ENCODE data around the gene PFDN4.

Gene PFDN4

DNA sequence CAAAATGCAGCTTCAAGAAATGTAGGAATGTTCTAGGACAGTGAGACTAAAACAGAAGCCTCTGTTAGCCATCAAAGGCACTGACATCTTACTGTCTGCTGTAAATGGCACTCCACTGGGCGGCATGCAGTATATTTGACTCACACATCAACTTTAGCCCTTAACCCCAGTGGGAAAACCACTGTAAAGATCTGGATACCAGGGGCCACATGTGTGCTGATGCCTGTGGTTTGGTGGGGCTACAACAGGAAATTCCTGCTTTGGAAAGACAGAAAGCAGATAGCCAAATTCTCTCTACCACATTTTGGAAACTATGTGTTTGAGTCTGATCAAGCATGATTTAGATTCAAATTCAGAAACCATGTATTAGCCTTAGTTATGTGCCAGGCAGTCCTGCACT lies 4.3 kb downstream of the PFDN4 start:
- H3K4me1 ChIP-seq (ENCODE audit: low read depth, poor library complexity, severe bottlenecking), result peaks cover 16% of the 10 kb centered on the region
- no peaks in the 10 kb centered on the region for H3K27me3 ChIP-seq (ENCODE audit: insufficient read depth, low read depth)
- no peak overlapping the region for H3K4me2 ChIP-seq
- TF ChIP-seq, protein P1, sequence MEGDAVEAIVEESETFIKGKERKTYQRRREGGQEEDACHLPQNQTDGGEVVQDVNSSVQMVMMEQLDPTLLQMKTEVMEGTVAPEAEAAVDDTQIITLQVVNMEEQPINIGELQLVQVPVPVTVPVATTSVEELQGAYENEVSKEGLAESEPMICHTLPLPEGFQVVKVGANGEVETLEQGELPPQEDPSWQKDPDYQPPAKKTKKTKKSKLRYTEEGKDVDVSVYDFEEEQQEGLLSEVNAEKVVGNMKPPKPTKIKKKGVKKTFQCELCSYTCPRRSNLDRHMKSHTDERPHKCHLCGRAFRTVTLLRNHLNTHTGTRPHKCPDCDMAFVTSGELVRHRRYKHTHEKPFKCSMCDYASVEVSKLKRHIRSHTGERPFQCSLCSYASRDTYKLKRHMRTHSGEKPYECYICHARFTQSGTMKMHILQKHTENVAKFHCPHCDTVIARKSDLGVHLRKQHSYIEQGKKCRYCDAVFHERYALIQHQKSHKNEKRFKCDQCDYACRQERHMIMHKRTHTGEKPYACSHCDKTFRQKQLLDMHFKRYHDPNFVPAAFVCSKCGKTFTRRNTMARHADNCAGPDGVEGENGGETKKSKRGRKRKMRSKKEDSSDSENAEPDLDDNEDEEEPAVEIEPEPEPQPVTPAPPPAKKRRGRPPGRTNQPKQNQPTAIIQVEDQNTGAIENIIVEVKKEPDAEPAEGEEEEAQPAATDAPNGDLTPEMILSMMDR (conservative IDR thresholded peaks at IDR 0.05; ENCODE audit: low read depth, low read length), result no peak
- H2AFZ ChIP-seq (ENCODE audit: low read depth), result no peak overlapping the region
- no peaks in the 10 kb centered on the region for H3K36me3 ChIP-seq (ENCODE audit: insufficient read depth)
- H3K79me2 ChIP-seq (ENCODE audit: insufficient read depth, low read depth), result peaks cover 50% of the 10 kb centered on the region
- no peak overlapping the region for H3K4me3 ChIP-seq (IDR thresholded peaks at IDR 0.05; ENCODE audit: insufficient read depth, low read depth, low read length)
- no peaks in the 10 kb centered on the region for H4K20me1 ChIP-seq (ENCODE audit: insufficient read depth)
- H3K27ac ChIP-seq, result no peak overlapping the region
- no peak overlapping the region for H3K9ac ChIP-seq

GRCh38 chr20:54212871-54213270 lies 5.0 kb downstream of the PFDN4 start:
- Histone ChIP-seq H3K36me3 (ENCODE audit: insufficient read depth) (no peaks in the 10 kb centered on the region), H3K27me3 (ENCODE audit: insufficient read depth, low read depth) (no peaks in the 10 kb centered on the region), H4K20me1 (ENCODE audit: insufficient read depth) (no peaks in the 10 kb centered on the region), H3K9ac (no peak overlapping the region), H3K4me3 (IDR thresholded peaks at IDR 0.05; ENCODE audit: insufficient read depth, low read depth, low read length) (no peak overlapping the region), H3K79me2 (ENCODE audit: insufficient read depth, low read depth) (peaks cover 50% of the 10 kb centered on the region), H2AFZ (ENCODE audit: low read depth) (no peak overlapping the region), H3K4me1 (ENCODE audit: low read depth, poor library complexity, severe bottlenecking) (peaks cover 13% of the 10 kb centered on the region), H3K4me2 (no peak overlapping the region), H3K27ac (no peak overlapping the region)
- TF ChIP-seq, protein P1 (conservative IDR thresholded peaks at IDR 0.05; ENCODE audit: low read depth, low read length), result no peak

GRCh38 chr20:54214566-54214965 lies 6.7 kb downstream of the PFDN4 start:
- Histone ChIP-seq H3K4me2 (no peak overlapping the region), H3K4me3 (IDR thresholded peaks at IDR 0.05; ENCODE audit: insufficient read depth, low read depth, low read length) (no peak overlapping the region), H3K27me3 (ENCODE audit: insufficient read depth, low read depth) (no peaks in the 10 kb centered on the region), H3K27ac (no peak overlapping the region), H2AFZ (ENCODE audit: low read depth) (no peak overlapping the region), H3K4me1 (ENCODE audit: low read depth, poor library complexity, severe bottlenecking) (peaks cover 5% of the 10 kb centered on the region), H3K36me3 (ENCODE audit: insufficient read depth) (no peaks in the 10 kb centered on the region), H3K79me2 (ENCODE audit: insufficient read depth, low read depth) (peaks cover 37% of the 10 kb centered on the region), H4K20me1 (ENCODE audit: insufficient read depth) (no peaks in the 10 kb centered on the region), H3K9ac (no peak overlapping the region)
- TF ChIP-seq, protein P1 (conservative IDR thresholded peaks at IDR 0.05; ENCODE audit: low read depth, low read length), result no peak

DNA sequence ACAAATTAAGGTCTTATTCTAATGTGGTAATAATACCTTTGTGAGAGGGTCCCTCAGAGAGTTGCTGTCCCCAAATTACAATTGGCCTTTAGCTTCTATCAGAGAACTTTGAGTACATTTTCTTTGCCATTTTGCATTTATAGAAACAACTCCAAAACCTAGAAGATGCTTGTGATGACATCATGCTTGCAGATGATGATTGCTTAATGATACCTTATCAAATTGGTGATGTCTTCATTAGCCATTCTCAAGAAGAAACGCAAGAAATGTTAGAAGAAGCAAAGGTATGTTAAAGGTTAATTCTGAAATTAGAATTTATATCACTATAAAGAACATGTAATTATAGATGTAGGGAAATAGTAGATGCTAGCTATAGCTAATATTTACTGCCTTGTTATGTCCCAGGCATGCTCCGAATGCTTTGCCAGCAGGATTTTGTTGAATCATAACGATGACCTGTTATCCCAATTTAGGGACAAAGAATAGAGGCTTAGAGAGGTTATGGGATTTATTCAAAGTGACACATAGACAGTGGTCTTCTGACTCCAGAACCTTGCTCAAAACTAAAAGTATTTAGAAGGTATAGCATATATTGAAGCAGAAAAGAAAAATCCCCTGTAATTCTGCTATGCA lies 7.4 kb downstream of the PFDN4 start:
- Histone ChIP-seq H3K79me2 (ENCODE audit: insufficient read depth, low read depth) (peaks cover 30% of the 10 kb centered on the region), H3K9ac (no peak overlapping the region), H3K27ac (no peak overlapping the region), H3K4me3 (IDR thresholded peaks at IDR 0.05; ENCODE audit: insufficient read depth, low read depth, low read length) (no peak overlapping the region), H3K36me3 (ENCODE audit: insufficient read depth) (no peaks in the 10 kb centered on the region), H3K4me1 (ENCODE audit: low read depth, poor library complexity, severe bottlenecking) (no peaks in the 10 kb centered on the region), H4K20me1 (ENCODE audit: insufficient read depth) (no peaks in the 10 kb centered on the region), H3K27me3 (ENCODE audit: insufficient read depth, low read depth) (no peaks in the 10 kb centered on the region), H3K4me2 (no peak overlapping the region), H2AFZ (ENCODE audit: low read depth) (no peak overlapping the region)
- TF ChIP-seq, protein P1 (conservative IDR thresholded peaks at IDR 0.05; ENCODE audit: low read depth, low read length), result no peak

All from KMS-11 (cell line).